ENCODE measurements around the gene FRK.
"Not testable (repeated sequence)": the region's sequence is repeated elsewhere in the genome, so short reads cannot be mapped to it uniquely, and the experiment has no call there.

The FRK gene

GRCh38 chr6:116004841-116005815 lies 55.6 kb downstream of the FRK start:
- DNase-seq: no peak

DNA sequence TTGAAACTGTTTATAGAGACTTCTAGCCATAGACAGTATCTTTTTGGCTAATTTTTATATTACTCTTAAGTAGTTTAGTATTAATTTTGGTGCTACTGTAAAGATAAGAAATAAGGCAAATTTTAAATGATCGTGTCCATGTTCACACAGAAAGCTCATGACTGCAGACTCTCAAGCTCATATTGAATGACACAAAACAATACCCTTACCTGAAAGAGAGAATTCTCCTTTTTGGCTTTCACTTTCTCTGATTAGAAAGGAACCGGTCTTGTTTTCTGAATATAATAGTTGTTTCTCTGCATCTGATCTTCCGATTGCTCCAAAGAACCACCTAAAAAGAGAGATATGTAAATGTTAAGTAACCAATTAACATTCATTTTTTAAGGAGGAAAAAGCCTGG lies 57.0 kb downstream of the FRK start:
- DNase-seq: no peak

DNA sequence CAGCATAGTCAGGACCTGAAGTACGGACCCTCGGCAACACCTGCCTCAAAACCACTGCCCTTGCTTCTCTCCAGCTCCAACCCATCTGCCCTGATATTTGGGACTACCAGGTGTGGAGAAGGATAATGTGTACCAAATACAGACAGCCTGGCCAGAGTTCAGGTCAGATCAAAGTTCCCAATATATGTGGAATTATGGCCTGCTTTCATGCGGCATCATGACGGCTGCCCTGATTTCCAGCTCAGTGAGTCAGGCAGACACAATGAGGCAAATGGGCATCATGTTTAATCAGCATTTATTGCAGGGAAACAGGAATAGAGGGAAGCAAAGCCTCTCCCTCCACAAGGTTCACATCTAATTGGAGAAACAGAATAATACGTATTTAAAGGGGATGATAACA lies 57.9 kb downstream of the FRK start:
- no peak for DNase-seq

- no peak for DNase-seq
Observed at GRCh38 chr6:115999235-115999634, 61.5 kb downstream of the FRK start.

DNA sequence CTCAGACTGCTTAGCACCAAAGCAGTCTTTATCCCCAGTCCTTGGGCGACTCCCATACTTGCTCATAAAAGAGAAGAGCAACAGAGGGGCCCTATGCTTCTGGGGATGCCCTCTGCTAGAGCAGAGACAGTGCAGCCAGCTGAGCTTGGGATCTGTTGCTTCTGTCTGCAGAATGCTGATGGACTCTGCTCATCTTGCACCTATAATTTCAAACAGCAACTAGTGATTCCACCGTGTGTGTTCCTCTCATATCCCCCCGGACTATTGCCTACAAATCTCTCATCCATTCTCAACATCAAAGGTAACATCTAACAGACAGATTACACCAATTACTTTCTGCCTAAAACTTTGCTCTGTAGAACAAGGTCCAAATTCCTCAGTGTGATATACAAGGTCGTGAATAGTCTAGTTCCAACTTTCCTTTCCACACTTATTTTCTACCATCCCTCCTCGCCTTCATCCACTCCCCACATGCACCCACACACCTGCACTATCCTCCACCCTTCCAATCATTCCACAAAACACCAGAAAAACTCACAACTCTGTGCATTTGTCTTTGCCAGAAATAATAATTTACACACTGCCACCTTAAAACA lies 62.6 kb downstream of the FRK start:
- no peak for DNase-seq

DNA sequence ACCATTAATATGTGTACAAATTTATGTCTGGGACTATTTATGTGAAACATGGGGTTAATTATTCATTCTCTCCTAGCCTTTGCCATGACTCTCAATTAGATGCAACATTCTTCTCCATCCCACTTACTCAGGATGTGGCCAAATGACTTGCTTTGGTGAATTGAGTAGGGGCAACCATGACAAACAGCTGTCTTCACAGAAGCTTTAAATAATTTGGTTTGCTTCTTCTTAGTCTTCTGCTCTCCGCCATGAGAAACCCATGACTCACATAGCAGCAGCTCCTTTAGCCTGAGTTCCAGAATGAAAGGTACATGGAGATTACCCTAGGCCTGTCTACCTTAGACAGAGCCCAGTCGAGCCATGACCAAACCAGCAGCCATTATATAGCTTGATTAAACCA lies 74.7 kb downstream of the FRK start:
- DNase-seq: no peak

DNA sequence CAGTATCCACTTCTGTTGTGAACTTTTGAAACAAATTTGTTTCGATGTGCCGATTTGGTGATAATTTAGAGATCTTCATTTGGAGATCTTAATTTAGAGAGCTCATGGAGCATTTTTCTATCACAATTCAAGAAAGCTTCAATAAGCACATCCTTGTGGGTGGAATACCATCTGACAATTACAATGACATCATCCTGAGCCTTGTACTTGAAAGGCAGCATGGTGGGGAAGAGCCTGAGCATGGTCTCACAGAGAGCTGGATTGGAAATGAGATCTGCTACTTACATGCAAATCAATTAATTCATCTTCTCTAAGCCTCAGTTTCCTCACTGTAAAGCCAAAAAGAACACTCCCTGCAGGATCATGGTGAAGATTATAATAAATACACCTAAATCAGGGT lies 75.9 kb downstream of the FRK start:
- no peak for DNase-seq

DNA sequence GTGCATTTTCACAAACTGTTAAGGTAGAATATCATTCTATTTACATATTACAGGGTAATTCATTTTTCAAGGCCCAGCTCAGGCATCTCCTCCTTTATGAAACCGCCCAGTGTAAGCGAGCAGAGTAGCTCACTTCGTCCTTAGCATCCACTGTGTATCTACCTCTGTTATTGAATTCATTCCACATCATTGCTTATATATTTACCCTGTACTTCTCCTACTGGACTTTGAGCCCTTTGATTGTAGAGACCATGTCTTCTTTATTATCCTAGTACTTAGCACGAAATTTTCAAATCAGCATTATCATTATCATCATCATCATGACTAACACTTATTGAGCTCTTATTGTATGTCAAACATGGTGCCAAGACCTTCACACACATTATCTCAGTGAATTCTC lies 76.7 kb downstream of the FRK start:
- no peak for DNase-seq

DNA sequence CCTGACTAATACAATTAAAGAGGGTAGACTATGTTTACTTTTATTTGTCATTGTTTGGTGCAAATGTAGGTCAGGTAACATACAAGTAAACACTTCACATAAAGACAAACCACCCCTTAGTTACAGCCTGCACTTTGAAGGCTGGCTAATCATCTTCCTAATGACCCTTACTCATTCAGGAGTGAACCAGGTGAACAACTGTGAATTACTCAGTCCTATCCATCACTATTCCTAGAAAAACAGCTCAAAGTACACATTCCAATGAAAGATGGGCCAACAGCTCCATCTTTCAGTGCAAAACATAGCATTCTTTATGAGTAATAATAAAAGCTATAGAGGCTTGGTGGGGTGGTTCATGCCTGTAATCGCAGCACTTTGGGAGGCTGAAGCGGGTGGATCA lies 78.2 kb downstream of the FRK start:
- no peak for DNase-seq

- DNase-seq: no peak
Observed at GRCh38 chr6:115977220-115977619, 83.5 kb downstream of the FRK start.

DNA sequence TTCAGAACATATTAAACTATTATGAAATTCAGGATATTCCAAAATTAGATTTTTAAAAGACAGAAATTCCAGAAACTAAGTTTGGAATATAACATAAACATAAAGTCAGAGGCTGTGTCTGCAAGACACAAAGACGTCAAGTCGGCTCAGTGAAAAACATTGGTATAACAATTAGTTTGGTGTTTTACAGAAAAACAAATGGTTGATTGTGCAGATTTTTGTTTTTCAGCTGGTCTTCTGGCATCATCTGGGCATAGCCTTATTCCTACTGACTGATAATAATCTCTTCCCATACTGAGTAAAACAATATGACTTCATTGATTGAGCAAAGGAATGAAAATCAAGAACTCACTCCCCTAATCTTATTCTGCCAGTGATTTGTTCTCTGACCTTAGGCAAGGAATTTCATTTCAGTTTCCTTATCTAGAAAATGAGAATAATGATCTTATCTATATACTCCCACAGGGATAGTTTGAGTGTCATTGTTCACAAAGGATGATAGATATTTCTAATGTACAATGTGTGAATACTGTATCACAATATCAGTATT lies 84.3 kb downstream of the FRK start:
- no peak for DNase-seq

DNA sequence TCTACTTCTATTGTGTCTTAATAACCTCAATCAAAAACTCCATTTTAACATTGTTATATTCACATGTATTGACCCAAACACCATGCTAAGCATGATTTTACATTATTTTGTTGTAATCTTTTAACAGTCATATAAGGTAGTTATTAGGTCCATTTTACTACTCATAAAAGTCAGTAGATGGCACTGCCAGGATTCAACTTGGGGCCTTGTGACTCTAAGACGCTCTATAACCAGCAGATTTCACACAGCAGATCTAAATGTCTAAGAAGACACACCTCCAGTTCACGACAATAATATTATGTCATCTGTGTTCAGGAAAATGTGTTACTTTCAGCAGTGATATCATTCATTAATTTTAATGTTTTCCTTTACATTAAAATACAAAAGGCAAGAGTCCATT lies 88.0 kb downstream of the FRK start:
- no peak for DNase-seq

- DNase-seq: no peak
Observed at GRCh38 chr6:115971785-115972184, 88.9 kb downstream of the FRK start.

DNA sequence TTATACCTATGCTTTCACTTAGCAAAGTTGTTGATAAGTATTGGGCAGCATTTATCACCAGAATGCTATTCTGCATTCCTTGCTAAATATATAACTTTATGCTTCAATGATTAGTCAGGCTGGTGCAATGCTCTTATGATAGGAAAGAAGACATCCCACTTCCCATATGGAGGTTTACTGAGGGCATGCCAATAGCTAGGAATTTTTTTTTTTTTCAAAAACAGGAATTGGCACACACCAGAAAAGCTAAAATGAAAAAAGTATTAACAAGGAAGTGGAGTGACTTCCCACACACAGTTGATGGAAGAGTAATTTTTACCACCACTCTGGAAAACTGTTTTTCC lies 90.8 kb downstream of the FRK start:
- DNase-seq: no peak

- DNase-seq: no peak
Observed at GRCh38 chr6:115969207-115969929, 91.3 kb downstream of the FRK start.

GRCh38 chr6:115960286-115960685 lies 100.4 kb downstream of the FRK start:
- not testable (repeated sequence) for DNase-seq

DNA sequence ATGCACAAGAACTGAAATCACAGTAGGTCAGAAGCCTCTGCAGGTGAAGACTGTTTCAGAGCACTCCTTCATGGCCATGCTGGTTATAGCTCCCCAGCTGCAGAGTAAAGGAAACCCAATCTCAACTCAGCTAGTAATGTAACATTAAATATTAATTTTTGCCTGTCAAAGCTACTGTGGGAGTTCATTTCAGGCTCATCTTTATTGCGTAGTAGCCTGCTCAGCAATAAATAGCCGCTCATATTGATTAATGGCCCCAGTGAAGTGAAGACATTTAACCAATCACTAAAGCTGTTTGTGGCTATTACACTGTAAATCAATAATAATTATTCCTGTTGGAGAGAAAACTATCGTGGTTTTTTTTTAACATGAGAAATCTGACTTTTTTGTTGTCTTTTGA lies 101.7 kb downstream of the FRK start:
- no peak for DNase-seq

DNA sequence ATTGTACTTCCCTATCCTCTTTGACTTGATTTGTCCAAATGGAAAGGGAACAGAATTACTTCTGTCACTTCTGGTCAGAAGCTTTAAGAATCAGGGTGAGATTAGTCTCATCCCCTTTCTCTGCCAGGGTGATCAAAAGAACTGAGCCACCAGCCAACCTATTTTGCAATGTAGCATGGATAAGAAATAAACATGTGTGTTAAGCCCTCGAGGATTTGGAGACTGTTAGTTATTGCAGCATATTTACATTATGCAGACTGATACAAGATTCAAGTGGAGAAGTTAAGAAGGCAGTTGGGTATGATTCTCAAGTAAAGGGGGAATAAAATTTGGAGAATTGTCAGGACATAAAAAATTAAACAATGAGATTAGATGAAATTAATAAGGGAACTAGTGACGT lies 106.0 kb downstream of the FRK start:
- DNase-seq: no peak

DNA sequence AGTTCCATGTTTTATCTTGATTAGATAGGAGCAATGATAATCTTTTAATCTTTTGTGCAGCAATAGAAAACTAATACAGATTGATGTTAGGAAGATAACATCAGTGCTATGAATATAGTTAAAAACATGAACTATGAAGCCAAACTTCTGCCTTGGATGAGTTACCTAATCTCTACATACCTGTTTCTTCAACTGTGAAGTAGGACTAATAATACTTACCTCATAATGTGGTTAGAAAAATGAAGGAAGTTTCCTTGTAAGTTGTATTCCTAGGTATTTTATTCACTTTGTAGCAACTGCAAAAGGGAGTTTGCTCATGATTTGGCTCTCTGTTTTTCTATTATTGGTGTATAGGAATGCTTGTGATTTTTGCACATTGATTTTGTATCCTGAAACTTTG lies 111.9 kb downstream of the FRK start:
- DNase-seq: no peak

DNA sequence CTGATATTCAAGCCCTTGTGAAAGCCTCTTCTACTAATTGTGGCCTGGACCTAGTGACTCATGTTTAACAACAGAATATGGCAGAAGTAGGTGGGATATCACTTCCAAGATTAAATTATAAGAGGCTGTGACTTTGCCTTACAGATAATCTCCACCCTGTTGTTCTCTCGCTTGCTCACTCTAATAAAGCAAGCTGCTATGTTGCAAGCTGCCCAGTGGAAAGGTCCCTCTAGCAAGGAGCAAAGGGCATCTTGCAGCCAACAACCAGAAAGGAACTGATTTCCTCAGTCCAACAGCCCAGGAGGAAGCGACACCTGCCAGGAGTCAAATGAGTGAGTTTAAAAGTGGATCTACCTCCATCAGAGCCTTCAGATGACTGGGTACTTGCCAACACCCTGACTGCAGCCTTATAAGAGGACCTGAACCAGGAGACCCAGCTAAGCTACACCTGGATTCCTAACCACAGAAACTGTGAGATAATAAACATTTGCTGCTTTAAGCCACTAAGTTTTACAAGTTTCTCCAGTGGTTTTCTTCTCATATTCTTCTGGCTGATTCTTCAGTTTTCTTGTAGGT lies 112.6 kb downstream of the FRK start:
- no peak for DNase-seq

DNA sequence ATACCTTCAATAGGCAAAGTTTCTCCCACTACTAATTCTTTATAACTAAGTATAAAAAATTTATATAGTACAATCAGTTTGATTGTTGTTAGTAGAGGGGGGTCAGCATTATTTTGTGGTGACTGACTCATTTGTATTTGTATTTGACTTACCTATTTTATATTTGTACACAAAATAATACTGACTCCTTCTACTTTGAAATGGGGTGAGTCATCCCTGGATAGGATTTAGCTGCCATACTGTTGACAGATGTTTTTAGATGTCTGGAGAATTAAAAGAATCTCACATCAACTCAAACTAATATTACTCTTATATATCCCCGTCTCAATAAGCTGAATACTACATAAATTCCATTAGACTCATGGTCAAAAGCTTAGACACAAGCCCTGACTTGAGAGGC lies 114.9 kb downstream of the FRK start:
- DNase-seq: no peak

GRCh38 chr6:115945306-115945705 lies 115.4 kb downstream of the FRK start:
- DNase-seq: no peak

DNA sequence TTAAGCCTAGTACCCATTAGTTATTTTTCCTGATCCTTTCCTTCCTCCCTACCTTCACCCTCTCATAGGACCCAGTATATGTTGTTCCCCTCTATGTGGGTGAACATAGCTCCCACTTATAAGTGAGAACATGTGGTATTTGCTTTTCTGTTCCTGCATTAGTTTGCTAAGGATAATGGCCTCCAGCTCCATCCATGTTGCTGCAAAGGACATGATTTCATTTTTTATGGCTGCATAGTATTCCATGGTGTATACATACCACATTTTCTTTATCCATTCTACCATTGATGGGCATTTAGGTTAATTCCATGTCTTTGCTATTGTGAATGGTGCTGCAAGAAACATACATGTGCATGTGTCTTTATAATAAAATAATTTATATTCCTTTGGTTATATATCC lies 115.9 kb downstream of the FRK start:
- DNase-seq: not testable (repeated sequence)

Data from activated CD4-positive, CD25-positive, alpha-beta regulatory T cell (primary cell).